Keratinocyte (primary cell): ENCODE data around the gene NIPBL.

ENCODE experiments used
- EZH2 ChIP-seq: IDR thresholded peaks from one replicate; pipeline ENCODE4 v1.6.1; 2012; ENCODE audit warnings: inconsistent platforms, mild to moderate bottlenecking, low read length, moderate library complexity
- TF ChIP-seq, protein P1 (sequence below), 3 experiments: IDR thresholded peaks in 1 of 3; conservative IDR thresholded peaks in 1 of 3; optimal IDR thresholded peaks in 1 of 3; 2 replicates in 2 of 3; 3 replicates in 1 of 3; pipeline versions ENCODE3 to v1.5.1; 2011; ENCODE audit warnings: low read length in 3 of 3, mild to moderate bottlenecking in 3 of 3, moderate library complexity in 2 of 3, control low read depth in 1 of 3, inconsistent platforms in 1 of 3; ENCODE audit not compliant: insufficient read depth in 2 of 3; ENCODE audit errors: extremely low read depth in 1 of 3

GRCh38 chr5:36883894-36884462, 7.4 kb downstream of the NIPBL start:
- TF ChIP-seq EZH2, result no peak
- TF ChIP-seq, protein P1, sequence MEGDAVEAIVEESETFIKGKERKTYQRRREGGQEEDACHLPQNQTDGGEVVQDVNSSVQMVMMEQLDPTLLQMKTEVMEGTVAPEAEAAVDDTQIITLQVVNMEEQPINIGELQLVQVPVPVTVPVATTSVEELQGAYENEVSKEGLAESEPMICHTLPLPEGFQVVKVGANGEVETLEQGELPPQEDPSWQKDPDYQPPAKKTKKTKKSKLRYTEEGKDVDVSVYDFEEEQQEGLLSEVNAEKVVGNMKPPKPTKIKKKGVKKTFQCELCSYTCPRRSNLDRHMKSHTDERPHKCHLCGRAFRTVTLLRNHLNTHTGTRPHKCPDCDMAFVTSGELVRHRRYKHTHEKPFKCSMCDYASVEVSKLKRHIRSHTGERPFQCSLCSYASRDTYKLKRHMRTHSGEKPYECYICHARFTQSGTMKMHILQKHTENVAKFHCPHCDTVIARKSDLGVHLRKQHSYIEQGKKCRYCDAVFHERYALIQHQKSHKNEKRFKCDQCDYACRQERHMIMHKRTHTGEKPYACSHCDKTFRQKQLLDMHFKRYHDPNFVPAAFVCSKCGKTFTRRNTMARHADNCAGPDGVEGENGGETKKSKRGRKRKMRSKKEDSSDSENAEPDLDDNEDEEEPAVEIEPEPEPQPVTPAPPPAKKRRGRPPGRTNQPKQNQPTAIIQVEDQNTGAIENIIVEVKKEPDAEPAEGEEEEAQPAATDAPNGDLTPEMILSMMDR (optimal IDR thresholded peaks at IDR 0.05 in 1 of 3, IDR thresholded peaks at IDR 0.05 in 1 of 3, conservative IDR thresholded peaks at IDR 0.05 in 1 of 3; ENCODE audit: extremely low read depth in 1 of 3, insufficient read depth in 2 of 3, low read length in 3 of 3), result no peak
